OCI-LY1 (cell line): ENCODE measurements around the gene MBOAT1.

Experiments used
- H2AFZ ChIP-seq: fragments of 200-600 bp; sonication (generic), shearing (Covaris generic); 2 replicates; pipeline ENCODE4 v1.6.0; 2014; ENCODE audit warnings: antibody characterized with exemption, mild to moderate bottlenecking, low read length
- H3F3A ChIP-seq: fragments of 200-600 bp; sonication (generic), shearing (Covaris generic); 2 replicates; pipeline ENCODE4 v1.6.0; 2014; ENCODE audit warnings: mild to moderate bottlenecking, antibody characterized with exemption, low read length, moderate library complexity; ENCODE audit not compliant: insufficient read depth
- H3K27ac ChIP-seq: fragments of 200-600 bp; sonication (generic); 2 replicates; pipeline ENCODE4 v1.5.1; 2014; ENCODE audit warnings: low read length, mixed run types, mild to moderate bottlenecking, low read depth; ENCODE audit not compliant: poor library complexity, severe bottlenecking
- H3K27me3 ChIP-seq: fragments of 200-600 bp; sonication (generic); 2 replicates; pipeline ENCODE4 v1.6.0; 2014; ENCODE audit warnings: antibody characterized with exemption, mild to moderate bottlenecking, low read length, moderate library complexity; ENCODE audit not compliant: insufficient read depth
- H3K36me3 ChIP-seq: fragments of 200-600 bp; sonication (generic); 2 replicates; pipeline ENCODE4 v1.6.1; 2014; ENCODE audit warnings: mild to moderate bottlenecking, antibody characterized with exemption, low read length, moderate library complexity, mixed read lengths; ENCODE audit not compliant: insufficient read depth
- H3K4me1 ChIP-seq: fragments of 200-600 bp; sonication (generic); 2 replicates; pipeline ENCODE4 v1.5.1; 2014; ENCODE audit warnings: mild to moderate bottlenecking, low read length, moderate library complexity; ENCODE audit not compliant: insufficient read depth, severe bottlenecking
- H3K4me2 ChIP-seq: fragments of 200-600 bp; sonication (generic), shearing (Covaris generic); 2 replicates; pipeline ENCODE4 v1.6.1; 2014; ENCODE audit warnings: low read length
- H3K4me3 ChIP-seq: fragments of 200-600 bp; sonication (generic); 2 replicates; pipeline ENCODE4 v1.5.1; 2014; ENCODE audit warnings: low read length, low read depth, mild to moderate bottlenecking, mixed read lengths; ENCODE audit not compliant: poor library complexity, severe bottlenecking
- H3K79me2 ChIP-seq: fragments of 200-600 bp; shearing (Covaris generic); 2 replicates; pipeline ENCODE4 v1.6.1; 2016; ENCODE audit warnings: mixed run types, low read length, mixed read lengths; ENCODE audit not compliant: insufficient read depth
- H3K9ac ChIP-seq: fragments of 200-600 bp; sonication (generic), shearing (Covaris generic); 2 replicates; pipeline ENCODE4 v1.6.1; 2014; ENCODE audit warnings: mild to moderate bottlenecking, low read length, mixed read lengths
- H3K9me2 ChIP-seq: fragments of 200-600 bp; sonication (generic), shearing (Covaris generic); 2 replicates; pipeline ENCODE4 v1.6.1; 2014; ENCODE audit warnings: low read depth, mild to moderate bottlenecking, low read length, mixed read lengths
- H3K9me3 ChIP-seq: fragments of 200-600 bp; shearing (Covaris generic); 2 replicates; pipeline ENCODE4 v1.6.1; 2014; ENCODE audit warnings: low read length, mixed read lengths
- H4K20me1 ChIP-seq: fragments of 200-600 bp; sonication (generic), shearing (Covaris generic); 2 replicates; pipeline ENCODE4 v1.6.0; 2016; ENCODE audit warnings: mild to moderate bottlenecking, low read length; ENCODE audit not compliant: insufficient read depth
- CTCF ChIP-seq: fragments of 200-600 bp; sonication (generic), shearing (Covaris generic); IDR thresholded peaks from 2 replicates; pipeline ENCODE4 v1.5.1; 2017; ENCODE audit warnings: mild to moderate bottlenecking, antibody characterized with exemption, low read length, moderate library complexity, mixed read lengths
- EZH2 ChIP-seq: fragments of 200-600 bp; sonication (generic), shearing (Covaris generic); IDR thresholded peaks from 2 replicates; pipeline ENCODE4 v1.8.0; 2017; ENCODE audit warnings: borderline replicate concordance, mixed run types, mild to moderate bottlenecking, antibody characterized with exemption, low read length, moderate library complexity, mixed read lengths

The MBOAT1 gene

GRCh38 chr6:20223141-20223540, 10.9 kb upstream of the MBOAT1 start:
- Histone ChIP-seq H3K27ac (no peak overlapping the region), H3K9ac (no peak overlapping the region), H3K27me3 (no peaks in the 10 kb centered on the region), H3F3A (no peaks in the 10 kb centered on the region), H3K79me2 (no peaks in the 10 kb centered on the region), H3K9me2 (no peaks in the 10 kb centered on the region), H3K36me3 (no peaks in the 10 kb centered on the region), H3K4me3 (no peak overlapping the region), H3K4me2 (no peak overlapping the region), H2AFZ (no peak overlapping the region), H3K9me3 (no peaks in the 10 kb centered on the region), H3K4me1 (no peaks in the 10 kb centered on the region), H4K20me1 (no peaks in the 10 kb centered on the region)
- no peak for TF ChIP-seq CTCF
- no peak for TF ChIP-seq EZH2

GRCh38 chr6:20221421-20221820, 9.2 kb upstream of the MBOAT1 start:
- no peak overlapping the region for H3K4me2 ChIP-seq
- no peaks in the 10 kb centered on the region for H3K36me3 ChIP-seq
- H3K9me2 ChIP-seq: no peaks in the 10 kb centered on the region
- no peaks in the 10 kb centered on the region for H3K9me3 ChIP-seq
- no peak overlapping the region for H3K27ac ChIP-seq
- no peaks in the 10 kb centered on the region for H4K20me1 ChIP-seq
- H2AFZ ChIP-seq: no peak overlapping the region
- TF ChIP-seq CTCF (no peak), EZH2 (no peak)
- no peak overlapping the region for H3K9ac ChIP-seq
- no peaks in the 10 kb centered on the region for H3F3A ChIP-seq
- no peak overlapping the region for H3K4me3 ChIP-seq
- H3K4me1 ChIP-seq: no peaks in the 10 kb centered on the region
- no peaks in the 10 kb centered on the region for H3K27me3 ChIP-seq
- H3K79me2 ChIP-seq: no peaks in the 10 kb centered on the region

GRCh38 chr6:20220359-20220758, 8.1 kb upstream of the MBOAT1 start:
- Histone ChIP-seq H3K4me3 (no peak overlapping the region), H3F3A (no peaks in the 10 kb centered on the region), H4K20me1 (no peaks in the 10 kb centered on the region), H3K9ac (no peak overlapping the region), H3K9me3 (no peaks in the 10 kb centered on the region), H3K36me3 (no peaks in the 10 kb centered on the region), H3K4me1 (no peaks in the 10 kb centered on the region), H3K4me2 (no peak overlapping the region), H3K27me3 (no peaks in the 10 kb centered on the region), H3K9me2 (no peaks in the 10 kb centered on the region), H3K27ac (no peak overlapping the region), H3K79me2 (no peaks in the 10 kb centered on the region), H2AFZ (no peak overlapping the region)
- no peak for TF ChIP-seq EZH2

- Histone ChIP-seq H3K9ac (no peak overlapping the region), H3K4me1 (no peaks in the 10 kb centered on the region), H4K20me1 (no peaks in the 10 kb centered on the region), H3K36me3 (no peaks in the 10 kb centered on the region), H3K79me2 (no peaks in the 10 kb centered on the region), H3F3A (no peaks in the 10 kb centered on the region), H3K4me2 (no peak overlapping the region), H2AFZ (no peak overlapping the region), H3K27ac (no peak overlapping the region), H3K4me3 (no peak overlapping the region), H3K27me3 (no peaks in the 10 kb centered on the region), H3K9me2 (no peaks in the 10 kb centered on the region), H3K9me3 (no peaks in the 10 kb centered on the region)
- TF ChIP-seq CTCF (no peak), EZH2 (no peak)
Measured at GRCh38 chr6:20217891-20218290, 5.6 kb upstream of the MBOAT1 start.
